COLO829 (cell line): ENCODE data around the gene NMNAT2.

Source experiments
- DNase-seq: peaks from one replicate; pipeline ENCODE4 v3.0.0; 2012; ENCODE audit warnings: low spot score

The NMNAT2 gene

GRCh38 chr1:183310753-183311479, 107.3 kb downstream of the NMNAT2 start:
- DNase-seq: peak; percentile 23

GRCh38 chr1:183308719-183309118, 109.5 kb downstream of the NMNAT2 start:
- DNase-seq: no peak

- DNase-seq: no peak
Observed at GRCh38 chr1:183306317-183307042, 111.7 kb downstream of the NMNAT2 start.

- no peak for DNase-seq
Observed at GRCh38 chr1:183304440-183305107, 113.6 kb downstream of the NMNAT2 start.

GRCh38 chr1:183303901-183304300, 114.3 kb downstream of the NMNAT2 start:
- no peak for DNase-seq

- DNase-seq: no peak
Observed at GRCh38 chr1:183303323-183303645, 114.9 kb downstream of the NMNAT2 start.

GRCh38 chr1:183302452-183303322, 115.5 kb downstream of the NMNAT2 start:
- no peak for DNase-seq

- DNase-seq: no peak
Observed at GRCh38 chr1:183301239-183301638, 116.9 kb downstream of the NMNAT2 start.

- DNase-seq: no peak
Observed at GRCh38 chr1:183300828-183301227, 117.4 kb downstream of the NMNAT2 start.

GRCh38 chr1:183300395-183300794, 117.8 kb downstream of the NMNAT2 start:
- no peak for DNase-seq

GRCh38 chr1:183296782-183297181, 121.4 kb downstream of the NMNAT2 start:
- no peak for DNase-seq

- DNase-seq: no peak
Observed at GRCh38 chr1:183295521-183295920, 122.7 kb downstream of the NMNAT2 start.

- DNase-seq: no peak
Observed at GRCh38 chr1:183293876-183294275, 124.3 kb downstream of the NMNAT2 start.

- no peak for DNase-seq
Observed at GRCh38 chr1:183293241-183293640, 124.9 kb downstream of the NMNAT2 start.

GRCh38 chr1:183291802-183292514, 126.2 kb downstream of the NMNAT2 start:
- DNase-seq: no peak

GRCh38 chr1:183291216-183291762, 126.9 kb downstream of the NMNAT2 start:
- DNase-seq: no peak

GRCh38 chr1:183290628-183291027, 127.6 kb downstream of the NMNAT2 start:
- DNase-seq: no peak

- no peak for DNase-seq
Observed at GRCh38 chr1:183289051-183289496, 129.1 kb downstream of the NMNAT2 start.

GRCh38 chr1:183288583-183288982, 129.6 kb downstream of the NMNAT2 start:
- DNase-seq: no peak

GRCh38 chr1:183287191-183287675, 130.9 kb downstream of the NMNAT2 start:
- no peak for DNase-seq

- no peak for DNase-seq
Observed at GRCh38 chr1:183285746-183286145, 132.4 kb downstream of the NMNAT2 start.
